Stimulated activated CD4-positive, alpha-beta T cell treated with anti-CD3 and anti-CD28 coated beads, Interleukin-4, amount 100 ng/mL, for 24 hours (primary cell): ENCODE measurements around the gene SYT1.

Experiments
- DNase-seq: peaks from one replicate; pipeline ENCODE4 v3.0.0-alpha.2; 2020

SYT1 gene

GRCh38 chr12:79302162-79302814 is 437.7 kb downstream of the SYT1 start:
- no peak for DNase-seq

- no peak for DNase-seq
Measured at GRCh38 chr12:79307340-79307739, 442.8 kb downstream of the SYT1 start.

- no peak for DNase-seq
Measured at GRCh38 chr12:79309039-79309438, 444.5 kb downstream of the SYT1 start.

GRCh38 chr12:79317179-79317847 is 452.7 kb downstream of the SYT1 start:
- no peak for DNase-seq

GRCh38 chr12:79322905-79323304 is 458.3 kb downstream of the SYT1 start:
- no peak for DNase-seq

GRCh38 chr12:79324571-79324970 is 460.0 kb downstream of the SYT1 start:
- no peak for DNase-seq

- DNase-seq = no peak
Measured at GRCh38 chr12:79326222-79326621, 461.6 kb downstream of the SYT1 start.

- DNase-seq = no peak
Measured at GRCh38 chr12:79326663-79327062, 462.1 kb downstream of the SYT1 start.

- DNase-seq = no peak
Measured at GRCh38 chr12:79327465-79327864, 462.9 kb downstream of the SYT1 start.

GRCh38 chr12:79329933-79330332 is 465.4 kb downstream of the SYT1 start:
- DNase-seq = no peak

- DNase-seq = no peak
Measured at GRCh38 chr12:79331870-79332269, 467.3 kb downstream of the SYT1 start.

GRCh38 chr12:79333144-79333543 is 468.6 kb downstream of the SYT1 start:
- no peak for DNase-seq

- DNase-seq = no peak
Measured at GRCh38 chr12:79337662-79338290, 473.2 kb downstream of the SYT1 start.

- no peak for DNase-seq
Measured at GRCh38 chr12:79344855-79345847, 480.6 kb downstream of the SYT1 start.

GRCh38 chr12:79347866-79348265 is 483.3 kb downstream of the SYT1 start:
- DNase-seq = no peak

- DNase-seq = no peak
Measured at GRCh38 chr12:79351251-79351650, 486.7 kb downstream of the SYT1 start.

GRCh38 chr12:79356216-79356615 is 491.6 kb downstream of the SYT1 start:
- DNase-seq = no peak

- DNase-seq = no peak
Measured at GRCh38 chr12:79357048-79357447, 492.5 kb downstream of the SYT1 start.

GRCh38 chr12:79358716-79359300 is 494.2 kb downstream of the SYT1 start:
- DNase-seq = no peak

GRCh38 chr12:79360286-79360685 is 495.7 kb downstream of the SYT1 start:
- DNase-seq = no peak

GRCh38 chr12:79360936-79361335 is 496.4 kb downstream of the SYT1 start:
- no peak for DNase-seq

GRCh38 chr12:79364197-79364596 is 499.6 kb downstream of the SYT1 start:
- DNase-seq = no peak

- DNase-seq = no peak
Measured at GRCh38 chr12:79366374-79366773, 501.8 kb downstream of the SYT1 start.
